H1 (cell line): ENCODE data around the gene LTF. TPM values are rescaled to one million over a fixed set of nuclear protein-coding genes. Genes with fewer than 3 reads are reported as not detected.

Source experiments
- ATF2 ChIP-seq: IDR thresholded peaks from 2 replicates; pipeline ENCODE4 v1.6.1; 2012; ENCODE audit warnings: low read length, inconsistent platforms
- CHD7 ChIP-seq: fragments of 300-600 bp; sonication (generic); IDR thresholded peaks from 2 replicates; pipeline ENCODE4 v1.7.1; 2012; ENCODE audit warnings: low read length, moderate library complexity, mild to moderate bottlenecking, inconsistent platforms; ENCODE audit not compliant: insufficient replicate concordance
- GABPA ChIP-seq: IDR thresholded peaks from 2 replicates; pipeline ENCODE4 v1.6.1; 2011; ENCODE audit warnings: mild to moderate bottlenecking, low read length, moderate library complexity, borderline replicate concordance; ENCODE audit not compliant: insufficient read depth
- JUN ChIP-seq: IDR thresholded peaks from 2 replicates; pipeline ENCODE4 v1.6.1; 2011; ENCODE audit warnings: low read depth, mild to moderate bottlenecking, improper control_type of control experiment, low read length
- USF2 ChIP-seq: IDR thresholded peaks from 2 replicates; pipeline ENCODE4 v1.6.1; 2011; ENCODE audit warnings: low read length, improper control_type of control experiment
- polyA plus RNA-seq, 7 experiments: library from polyadenylated mRNA; depleted of rRNA in 3 of 7; stranded (reverse) in 5 of 7; unstranded in 2 of 7; fragments of >200 nt in 5 of 7; fragments of 200-250 nt in 2 of 7; gene quantifications; 1 replicate in 5 of 7; 2 replicates in 1 of 7; 4 replicates in 1 of 7; pipeline versions ENCODE4 v1.2.1 to v1.2.3, GENCODE V29; 2011 to 2013; ENCODE audit warnings: missing spikeins in 2 of 7, mixed read lengths in 2 of 7
- total RNA-seq: library from RNA; stranded (reverse); fragmentation: NEBNext Ultra II Directional; extraction: Animal tissue kit (Norgen Biotek cat#: 25700); gene quantifications from 2 replicates; pipeline ENCODE4 v1.2.1, GENCODE V29; 2021

The LTF gene
- total and polyA plus RNA-seq, 2 of the 8 experiments (the other 6 are each of a cell fraction or from before 2014, with no cell fraction given): 0.23 to 0.99 TPM

- TF ChIP-seq CHD7: no peak
- no peak for TF ChIP-seq JUN
- no peak for TF ChIP-seq USF2
- TF ChIP-seq ATF2: no peak
- TF ChIP-seq GABPA: 0 out of 2 replicates have a peak, but pooled peaks have one; percentile 37
Observed at GRCh38 chr3:46464326-46465195, at the start of gene LTF (continued).
